Measurements from ENCODE around the gene RPS6KC1.
A peak's percentile ranks its signal among the peaks of the same experiment; 100 is the strongest.

Gene RPS6KC1

GRCh38 chr1:213221209-213221608 is 170.2 kb downstream of the RPS6KC1 start:
- DNase-seq (ENCODE audit: low read depth in 2 of 2) = no peak

DNA sequence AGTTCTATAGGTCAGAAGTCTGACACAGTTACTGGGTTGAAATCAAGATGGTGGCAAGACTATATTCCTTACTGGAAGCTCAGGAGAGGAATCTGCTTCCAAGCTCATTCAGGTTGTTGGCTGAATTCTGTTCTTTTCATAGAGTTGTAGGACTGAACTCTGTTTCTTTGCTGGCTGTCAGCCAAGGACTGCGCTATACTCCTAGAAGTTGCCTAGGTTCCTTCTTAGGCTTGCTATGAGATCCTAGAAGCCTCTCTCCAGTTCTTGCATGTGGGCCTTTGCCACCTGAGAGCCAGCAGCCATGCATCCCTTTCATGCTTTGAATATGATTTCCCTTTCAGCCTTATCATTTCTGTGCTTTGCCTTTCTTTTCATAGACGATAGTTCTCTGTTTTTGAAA is 176.4 kb downstream of the RPS6KC1 start:
- no peak for DNase-seq (ENCODE audit: low read depth in 2 of 2)

DNA sequence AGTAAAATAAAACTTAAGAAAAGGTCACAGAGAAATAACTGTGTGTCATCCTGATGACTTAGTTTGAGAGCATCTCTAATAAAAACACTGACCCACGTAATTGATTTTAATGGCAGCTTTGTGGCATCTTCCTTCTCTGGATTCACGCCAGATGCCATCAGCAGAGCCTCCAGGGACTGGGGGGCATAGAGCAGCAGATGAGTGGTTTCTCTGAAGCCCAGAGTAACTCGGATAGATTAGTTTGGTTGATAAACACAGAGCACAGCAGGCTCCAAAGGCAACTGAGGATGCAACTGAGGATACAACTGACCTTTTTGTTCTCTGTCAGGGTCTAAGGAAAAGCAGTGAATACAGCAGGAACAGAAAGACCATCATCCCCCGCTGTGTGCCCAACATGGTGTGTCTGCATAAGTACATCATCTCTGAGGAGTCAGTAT is 180.8 kb downstream of the RPS6KC1 start:
- no peak for DNase-seq (ENCODE audit: low read depth in 2 of 2)

GRCh38 chr1:213242883-213243282 is 191.8 kb downstream of the RPS6KC1 start:
- DNase-seq (ENCODE audit: low read depth in 2 of 2) = no peak

GRCh38 chr1:213244664-213245091 is 193.6 kb downstream of the RPS6KC1 start:
- peak in 1 of 2 donors; percentile 1 for DNase-seq (ENCODE audit: low read depth in 2 of 2)

GRCh38 chr1:213245260-213245910 is 194.3 kb downstream of the RPS6KC1 start:
- DNase-seq (ENCODE audit: low read depth in 2 of 2) = no peak

GRCh38 chr1:213247038-213247437 is 196.0 kb downstream of the RPS6KC1 start:
- no peak for DNase-seq (ENCODE audit: low read depth in 2 of 2)

- no peak for DNase-seq (ENCODE audit: low read depth in 2 of 2)
These were observed 198.4 kb downstream of the RPS6KC1 start for GRCh38 chr1:213249395-213249794.

- no peak for DNase-seq (ENCODE audit: low read depth in 2 of 2)
These were observed 199.0 kb downstream of the RPS6KC1 start for GRCh38 chr1:213250041-213250440.

GRCh38 chr1:213250446-213250845 is 199.4 kb downstream of the RPS6KC1 start:
- no peak for DNase-seq (ENCODE audit: low read depth in 2 of 2)

- no peak for DNase-seq (ENCODE audit: low read depth in 2 of 2)
These were observed 200.9 kb downstream of the RPS6KC1 start for GRCh38 chr1:213251972-213252371.

DNA sequence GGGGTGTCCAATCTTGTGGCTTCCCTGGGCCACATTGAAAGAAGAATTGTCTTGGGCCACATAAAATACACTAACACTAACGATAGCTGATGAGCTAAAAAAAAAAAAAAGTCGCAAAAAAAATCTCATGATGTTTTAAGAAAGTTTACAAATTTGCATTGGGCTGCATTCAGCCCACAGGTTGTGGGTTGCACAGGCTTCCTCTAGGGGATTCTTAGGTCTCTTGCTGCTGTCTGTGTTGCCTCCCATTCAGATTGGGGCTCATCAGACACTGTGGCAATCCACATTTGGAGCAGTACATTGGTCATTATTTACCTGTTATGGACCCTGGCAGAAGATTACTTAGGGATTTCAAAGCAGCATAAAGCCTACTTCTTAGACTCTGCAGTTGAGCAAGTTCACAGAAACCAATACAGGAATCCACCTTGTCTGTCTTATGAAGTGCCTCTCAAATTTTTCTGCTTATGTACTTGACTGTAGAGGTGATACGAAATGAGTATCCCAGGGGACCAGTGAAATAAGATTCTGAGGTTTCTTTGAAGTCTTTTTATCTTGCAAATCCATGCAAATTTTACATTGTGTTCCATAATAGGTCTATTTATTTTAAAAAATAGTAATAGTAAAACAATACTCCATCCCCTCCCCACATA is 205.5 kb downstream of the RPS6KC1 start:
- no peak for DNase-seq (ENCODE audit: low read depth in 2 of 2)

- no peak for DNase-seq (ENCODE audit: low read depth in 2 of 2)
These were observed 209.5 kb downstream of the RPS6KC1 start for GRCh38 chr1:213260311-213261075.

DNA sequence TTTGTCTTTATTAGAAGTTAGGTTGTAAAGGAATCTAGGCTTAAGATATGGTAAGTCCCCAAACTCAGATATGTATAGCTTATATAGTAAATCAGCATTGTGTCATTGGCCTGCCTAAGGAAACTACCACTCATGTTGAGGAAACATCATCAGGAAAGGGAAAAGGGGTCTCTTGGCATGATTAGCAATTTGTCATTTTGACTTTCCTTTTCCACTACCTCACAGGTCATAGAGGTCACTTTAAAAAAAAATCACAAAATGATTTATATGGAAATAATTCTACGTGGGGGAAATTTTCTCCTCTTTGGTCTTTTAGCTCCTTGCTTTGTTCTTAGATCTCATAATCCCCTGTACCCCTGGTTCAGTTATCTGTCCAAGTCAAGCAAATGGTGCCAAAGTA is 213.5 kb downstream of the RPS6KC1 start:
- no peak for DNase-seq (ENCODE audit: low read depth in 2 of 2)

- DNase-seq (ENCODE audit: low read depth in 2 of 2) = no peak
These were observed 216.1 kb downstream of the RPS6KC1 start for GRCh38 chr1:213266983-213267772.

- DNase-seq (ENCODE audit: low read depth in 2 of 2) = no peak
These were observed 217.2 kb downstream of the RPS6KC1 start for GRCh38 chr1:213268221-213268620.

- DNase-seq (ENCODE audit: low read depth in 2 of 2) = no peak
These were observed 218.8 kb downstream of the RPS6KC1 start for GRCh38 chr1:213269829-213270228.

DNA sequence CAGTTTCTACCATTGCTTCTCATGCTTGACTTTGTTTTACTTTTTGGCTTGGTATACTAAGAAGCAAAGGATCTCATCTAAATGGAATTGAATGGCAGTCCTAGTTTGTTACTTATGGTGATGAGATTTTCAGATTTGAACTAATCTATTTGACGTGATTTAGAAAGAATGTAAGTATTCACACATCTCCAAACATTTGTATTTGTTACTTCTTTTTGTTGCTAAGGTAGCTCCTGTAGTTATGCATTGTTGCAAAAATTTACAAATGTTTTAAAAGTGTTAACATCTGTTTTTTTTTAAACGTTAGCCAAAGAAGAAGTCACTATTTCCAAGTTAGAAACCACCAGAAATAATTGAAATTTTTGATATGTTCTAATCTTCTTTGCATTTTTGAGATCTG is 222.5 kb downstream of the RPS6KC1 start:
- no peak for DNase-seq (ENCODE audit: low read depth in 2 of 2)

DNA sequence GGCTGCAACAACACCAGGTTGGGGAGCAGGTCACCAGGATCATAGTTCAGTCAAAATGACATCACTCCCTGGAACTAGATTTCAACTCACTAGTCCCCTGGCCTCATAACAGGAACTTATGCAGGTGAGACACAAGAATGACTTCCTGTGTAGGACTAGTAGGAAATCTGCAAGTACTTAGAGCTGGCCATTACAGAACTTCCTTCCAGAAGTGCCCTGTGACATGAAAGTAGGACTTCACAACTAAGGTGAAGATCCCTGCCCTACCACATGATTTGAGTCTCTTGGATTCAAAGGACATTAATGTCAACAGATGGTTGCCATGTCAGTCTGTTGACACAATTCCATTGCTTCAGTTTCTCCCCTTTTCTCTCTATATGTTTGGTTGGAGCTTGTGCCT is 223.1 kb downstream of the RPS6KC1 start:
- no peak for DNase-seq (ENCODE audit: low read depth in 2 of 2)

DNA sequence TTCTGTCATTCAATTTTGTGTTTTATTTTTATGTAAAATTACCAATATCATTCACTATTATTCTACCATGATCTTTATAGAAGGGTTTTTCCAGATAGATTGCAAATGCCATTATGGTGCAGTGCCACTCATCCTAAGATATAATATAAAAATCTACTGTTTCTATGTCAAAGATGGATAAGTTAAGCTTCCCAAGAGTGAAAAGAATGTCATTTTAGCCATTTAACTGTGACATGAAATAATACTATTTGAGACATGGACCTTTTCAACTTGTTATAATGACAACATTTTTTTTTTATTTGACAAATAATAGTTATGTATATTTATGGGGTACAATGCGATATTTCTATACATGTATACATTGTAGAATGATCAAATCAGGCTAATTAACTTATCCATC is 224.3 kb downstream of the RPS6KC1 start:
- DNase-seq (ENCODE audit: low read depth in 2 of 2) = no peak

DNA sequence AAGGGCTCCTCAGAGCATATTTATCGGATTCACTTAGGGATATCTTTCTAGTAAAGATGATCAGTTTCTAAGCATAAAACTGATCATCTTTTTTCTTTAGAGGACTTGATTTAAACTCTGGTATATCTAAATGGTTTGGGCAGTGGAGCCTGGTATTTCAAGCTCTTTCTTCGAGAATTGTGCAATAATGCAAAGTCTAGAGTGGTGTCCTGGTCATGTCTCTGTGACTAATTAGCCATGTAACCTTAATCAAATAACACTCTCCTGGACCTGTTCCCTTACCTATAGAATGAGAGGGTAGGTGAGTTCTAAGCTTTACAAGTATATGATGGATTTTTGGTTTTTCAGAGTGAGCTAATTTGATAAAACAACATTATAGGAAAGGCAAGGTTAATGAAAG is 225.2 kb downstream of the RPS6KC1 start:
- DNase-seq (ENCODE audit: low read depth in 2 of 2) = no peak

DNA sequence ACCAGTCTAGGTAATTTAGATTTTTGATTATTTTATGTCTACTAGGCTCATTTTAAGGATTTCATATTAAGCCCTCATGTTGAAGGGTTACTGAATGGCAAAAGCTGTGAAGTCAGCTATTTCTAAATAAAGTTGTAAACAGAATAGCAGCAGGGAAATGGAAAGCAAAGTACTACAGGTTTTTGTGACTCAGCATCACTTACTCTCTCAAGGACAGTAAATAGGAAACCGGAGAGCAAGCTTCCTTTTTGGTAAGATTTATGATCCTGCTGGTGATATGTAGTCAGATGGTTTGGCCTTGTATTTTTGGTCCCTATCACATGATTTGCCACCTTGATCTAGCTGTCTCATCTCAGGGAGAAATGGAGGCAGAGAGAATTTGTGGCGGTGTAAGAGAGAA is 226.0 kb downstream of the RPS6KC1 start:
- DNase-seq (ENCODE audit: low read depth in 2 of 2) = no peak

All from stimulated activated CD8-positive, alpha-beta memory T cell treated with anti-CD3 and anti-CD28 coated beads, Interleukin-15, amount 100 ng/mL, for 48 hours (primary cell).